DND-41 (cell line): ENCODE results near the gene TRAPPC10.

Source experiments
- EZH2 ChIP-seq: IDR thresholded peaks from 3 replicates; pipeline ENCODE4 v1.6.1; 2012; ENCODE audit warnings: borderline replicate concordance, low read depth, mild to moderate bottlenecking, moderate library complexity, low read length, inconsistent platforms; ENCODE audit not compliant: severe bottlenecking
- TF ChIP-seq, protein P1 (sequence below): IDR thresholded peaks from 2 replicates; pipeline ENCODE4 v1.5.1; 2012; ENCODE audit warnings: borderline replicate concordance, low read length, moderate library complexity, mild to moderate bottlenecking; ENCODE audit not compliant: poor library complexity, severe bottlenecking; ENCODE audit errors: extremely low read depth

DNA sequence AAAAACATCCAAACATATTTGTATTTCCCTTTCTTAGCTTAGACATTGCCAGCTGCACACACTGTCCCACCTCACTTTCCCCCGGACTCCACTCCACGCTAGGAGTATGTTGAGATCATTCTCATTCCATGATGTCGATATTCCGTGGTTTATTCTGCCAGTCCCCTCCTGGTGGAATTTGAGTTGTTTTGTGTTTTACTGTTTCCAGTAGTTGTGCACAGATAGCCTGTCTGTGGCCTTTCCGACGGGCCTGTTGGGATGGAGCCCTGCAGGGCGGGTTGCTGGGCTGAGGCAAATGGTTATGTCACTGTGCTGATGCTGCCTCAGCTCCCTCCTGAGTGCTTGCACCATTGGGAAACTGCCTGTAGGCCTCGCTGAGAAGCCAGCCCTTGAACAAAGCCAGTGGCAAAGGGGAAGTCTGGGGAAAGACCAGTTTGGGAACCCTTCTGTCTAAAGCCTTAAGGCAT lies 12.8 kb downstream of the TRAPPC10 start:
- TF ChIP-seq, protein P1, sequence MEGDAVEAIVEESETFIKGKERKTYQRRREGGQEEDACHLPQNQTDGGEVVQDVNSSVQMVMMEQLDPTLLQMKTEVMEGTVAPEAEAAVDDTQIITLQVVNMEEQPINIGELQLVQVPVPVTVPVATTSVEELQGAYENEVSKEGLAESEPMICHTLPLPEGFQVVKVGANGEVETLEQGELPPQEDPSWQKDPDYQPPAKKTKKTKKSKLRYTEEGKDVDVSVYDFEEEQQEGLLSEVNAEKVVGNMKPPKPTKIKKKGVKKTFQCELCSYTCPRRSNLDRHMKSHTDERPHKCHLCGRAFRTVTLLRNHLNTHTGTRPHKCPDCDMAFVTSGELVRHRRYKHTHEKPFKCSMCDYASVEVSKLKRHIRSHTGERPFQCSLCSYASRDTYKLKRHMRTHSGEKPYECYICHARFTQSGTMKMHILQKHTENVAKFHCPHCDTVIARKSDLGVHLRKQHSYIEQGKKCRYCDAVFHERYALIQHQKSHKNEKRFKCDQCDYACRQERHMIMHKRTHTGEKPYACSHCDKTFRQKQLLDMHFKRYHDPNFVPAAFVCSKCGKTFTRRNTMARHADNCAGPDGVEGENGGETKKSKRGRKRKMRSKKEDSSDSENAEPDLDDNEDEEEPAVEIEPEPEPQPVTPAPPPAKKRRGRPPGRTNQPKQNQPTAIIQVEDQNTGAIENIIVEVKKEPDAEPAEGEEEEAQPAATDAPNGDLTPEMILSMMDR: no peak
- no peak for TF ChIP-seq EZH2
